ENCODE measurements around the gene DBNDD1.

DNA sequence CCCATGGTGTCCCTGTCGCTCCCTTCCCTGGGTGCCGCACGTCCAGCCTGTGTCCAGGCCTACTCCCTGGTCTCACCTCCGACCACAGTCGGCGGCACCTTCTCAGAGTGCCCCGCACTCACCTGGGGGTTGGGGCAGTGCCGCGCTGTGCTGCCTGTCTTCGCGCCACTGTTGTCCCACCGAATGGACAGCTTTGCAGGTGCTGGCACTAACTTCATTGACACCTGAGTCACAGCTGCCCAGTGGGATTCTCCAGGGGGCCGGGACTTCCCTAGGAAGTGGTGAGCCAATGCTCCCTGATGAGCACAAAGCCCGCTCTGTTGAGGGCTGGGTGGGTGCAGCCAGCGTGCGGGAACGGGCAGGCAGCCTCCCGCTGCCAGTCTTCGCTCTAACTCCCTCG lies 24.3 kb upstream of the DBNDD1 start:
- TF ChIP-seq SP1 (IDR thresholded peaks at IDR 0.05) (no peak), YY1 (IDR thresholded peaks at IDR 0.05) (no peak), RAD21 (IDR thresholded peaks at IDR 0.05) (no peak), JUND (IDR thresholded peaks at IDR 0.05) (no peak), RXRA (IDR thresholded peaks at IDR 0.05) (no peak), GABPA (IDR thresholded peaks at IDR 0.05 in 1 of 2, conservative IDR thresholded peaks at IDR 0.05 in 1 of 2) (no peak)
- TF ChIP-seq, protein P1, sequence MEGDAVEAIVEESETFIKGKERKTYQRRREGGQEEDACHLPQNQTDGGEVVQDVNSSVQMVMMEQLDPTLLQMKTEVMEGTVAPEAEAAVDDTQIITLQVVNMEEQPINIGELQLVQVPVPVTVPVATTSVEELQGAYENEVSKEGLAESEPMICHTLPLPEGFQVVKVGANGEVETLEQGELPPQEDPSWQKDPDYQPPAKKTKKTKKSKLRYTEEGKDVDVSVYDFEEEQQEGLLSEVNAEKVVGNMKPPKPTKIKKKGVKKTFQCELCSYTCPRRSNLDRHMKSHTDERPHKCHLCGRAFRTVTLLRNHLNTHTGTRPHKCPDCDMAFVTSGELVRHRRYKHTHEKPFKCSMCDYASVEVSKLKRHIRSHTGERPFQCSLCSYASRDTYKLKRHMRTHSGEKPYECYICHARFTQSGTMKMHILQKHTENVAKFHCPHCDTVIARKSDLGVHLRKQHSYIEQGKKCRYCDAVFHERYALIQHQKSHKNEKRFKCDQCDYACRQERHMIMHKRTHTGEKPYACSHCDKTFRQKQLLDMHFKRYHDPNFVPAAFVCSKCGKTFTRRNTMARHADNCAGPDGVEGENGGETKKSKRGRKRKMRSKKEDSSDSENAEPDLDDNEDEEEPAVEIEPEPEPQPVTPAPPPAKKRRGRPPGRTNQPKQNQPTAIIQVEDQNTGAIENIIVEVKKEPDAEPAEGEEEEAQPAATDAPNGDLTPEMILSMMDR (IDR thresholded peaks at IDR 0.05; ENCODE audit: low read depth, low read length, missing input control) = no peak
- TF ChIP-seq, protein P2, sequence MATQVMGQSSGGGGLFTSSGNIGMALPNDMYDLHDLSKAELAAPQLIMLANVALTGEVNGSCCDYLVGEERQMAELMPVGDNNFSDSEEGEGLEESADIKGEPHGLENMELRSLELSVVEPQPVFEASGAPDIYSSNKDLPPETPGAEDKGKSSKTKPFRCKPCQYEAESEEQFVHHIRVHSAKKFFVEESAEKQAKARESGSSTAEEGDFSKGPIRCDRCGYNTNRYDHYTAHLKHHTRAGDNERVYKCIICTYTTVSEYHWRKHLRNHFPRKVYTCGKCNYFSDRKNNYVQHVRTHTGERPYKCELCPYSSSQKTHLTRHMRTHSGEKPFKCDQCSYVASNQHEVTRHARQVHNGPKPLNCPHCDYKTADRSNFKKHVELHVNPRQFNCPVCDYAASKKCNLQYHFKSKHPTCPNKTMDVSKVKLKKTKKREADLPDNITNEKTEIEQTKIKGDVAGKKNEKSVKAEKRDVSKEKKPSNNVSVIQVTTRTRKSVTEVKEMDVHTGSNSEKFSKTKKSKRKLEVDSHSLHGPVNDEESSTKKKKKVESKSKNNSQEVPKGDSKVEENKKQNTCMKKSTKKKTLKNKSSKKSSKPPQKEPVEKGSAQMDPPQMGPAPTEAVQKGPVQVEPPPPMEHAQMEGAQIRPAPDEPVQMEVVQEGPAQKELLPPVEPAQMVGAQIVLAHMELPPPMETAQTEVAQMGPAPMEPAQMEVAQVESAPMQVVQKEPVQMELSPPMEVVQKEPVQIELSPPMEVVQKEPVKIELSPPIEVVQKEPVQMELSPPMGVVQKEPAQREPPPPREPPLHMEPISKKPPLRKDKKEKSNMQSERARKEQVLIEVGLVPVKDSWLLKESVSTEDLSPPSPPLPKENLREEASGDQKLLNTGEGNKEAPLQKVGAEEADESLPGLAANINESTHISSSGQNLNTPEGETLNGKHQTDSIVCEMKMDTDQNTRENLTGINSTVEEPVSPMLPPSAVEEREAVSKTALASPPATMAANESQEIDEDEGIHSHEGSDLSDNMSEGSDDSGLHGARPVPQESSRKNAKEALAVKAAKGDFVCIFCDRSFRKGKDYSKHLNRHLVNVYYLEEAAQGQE (IDR thresholded peaks at IDR 0.05) = no peak
- TF ChIP-seq, protein P3, sequence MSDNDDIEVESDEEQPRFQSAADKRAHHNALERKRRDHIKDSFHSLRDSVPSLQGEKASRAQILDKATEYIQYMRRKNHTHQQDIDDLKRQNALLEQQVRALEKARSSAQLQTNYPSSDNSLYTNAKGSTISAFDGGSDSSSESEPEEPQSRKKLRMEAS (IDR thresholded peaks at IDR 0.05) = no peak
- TF ChIP-seq, protein P4, sequence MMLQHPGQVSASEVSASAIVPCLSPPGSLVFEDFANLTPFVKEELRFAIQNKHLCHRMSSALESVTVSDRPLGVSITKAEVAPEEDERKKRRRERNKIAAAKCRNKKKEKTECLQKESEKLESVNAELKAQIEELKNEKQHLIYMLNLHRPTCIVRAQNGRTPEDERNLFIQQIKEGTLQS (IDR thresholded peaks at IDR 0.05) = no peak
